AG09319 (cell line): Measurements from ENCODE around the gene PCED1B.
"Not testable (repeated sequence)": the region's sequence is repeated elsewhere in the genome, so short reads cannot be mapped to it uniquely, and the experiment has no call there.

Experiments
- DNase-seq: peaks from one replicate; pipeline ENCODE4 v3.0.0-alpha.2; 2010; ENCODE audit warnings: low read depth; ENCODE audit errors: extremely low read depth
- CTCF ChIP-seq: IDR thresholded peaks from 2 replicates; pipeline ENCODE4 v1.5.1; 2011; ENCODE audit warnings: low read depth, mild to moderate bottlenecking, inconsistent platforms, low read length, moderate library complexity

The PCED1B gene

DNA sequence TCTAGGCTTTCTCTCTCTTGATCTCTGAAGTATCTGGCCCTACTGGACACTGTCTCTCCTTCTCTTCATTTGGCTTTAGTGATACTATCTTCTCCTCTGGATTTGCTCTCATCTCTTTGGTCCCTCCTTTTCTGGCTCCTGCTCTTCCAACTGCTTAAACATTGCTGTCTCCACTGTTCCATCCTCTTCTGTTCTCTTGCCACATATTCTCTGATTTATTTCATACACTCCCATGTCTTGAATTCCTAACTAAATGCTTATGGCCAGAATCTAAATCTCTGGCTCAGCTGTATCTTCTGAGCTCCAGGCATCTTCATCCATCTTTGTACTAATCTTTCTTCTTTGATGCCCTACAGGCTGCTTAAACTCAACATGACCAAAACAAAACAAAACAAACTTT, 25.5 kb upstream of the PCED1B start:
- DNase-seq = no peak
- no peak for TF ChIP-seq CTCF

GRCh38 chr12:47054659-47055058, 24.8 kb upstream of the PCED1B start:
- TF ChIP-seq CTCF = no peak
- DNase-seq = no peak

DNA sequence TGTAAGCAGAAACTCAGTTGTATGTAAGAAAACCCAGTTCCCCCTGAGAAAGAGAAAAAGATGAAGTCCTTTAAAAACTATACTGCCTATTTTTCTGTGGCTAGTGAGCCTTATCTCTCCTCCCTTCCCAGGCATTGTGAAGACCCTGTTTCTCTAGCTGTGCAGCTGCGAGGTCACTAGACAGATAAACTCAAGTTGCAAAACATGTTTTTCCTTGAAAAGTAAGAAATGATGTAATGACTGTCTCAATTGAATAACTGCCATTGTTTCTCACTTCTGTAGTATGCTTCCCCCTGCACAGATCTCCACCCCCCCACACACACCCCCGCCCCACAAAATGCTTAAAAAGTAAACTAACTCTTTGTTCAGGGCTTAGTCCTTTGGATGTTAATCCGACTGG, 23.6 kb upstream of the PCED1B start:
- not testable (repeated sequence) for DNase-seq

GRCh38 chr12:47056944-47057343, 22.5 kb upstream of the PCED1B start:
- not testable (repeated sequence) for DNase-seq

- not testable (repeated sequence) for DNase-seq
Observed at GRCh38 chr12:47058640-47059039, 20.8 kb upstream of the PCED1B start.

- DNase-seq = no peak
- no peak for TF ChIP-seq CTCF
Observed at GRCh38 chr12:47065546-47065945, 13.9 kb upstream of the PCED1B start.

DNA sequence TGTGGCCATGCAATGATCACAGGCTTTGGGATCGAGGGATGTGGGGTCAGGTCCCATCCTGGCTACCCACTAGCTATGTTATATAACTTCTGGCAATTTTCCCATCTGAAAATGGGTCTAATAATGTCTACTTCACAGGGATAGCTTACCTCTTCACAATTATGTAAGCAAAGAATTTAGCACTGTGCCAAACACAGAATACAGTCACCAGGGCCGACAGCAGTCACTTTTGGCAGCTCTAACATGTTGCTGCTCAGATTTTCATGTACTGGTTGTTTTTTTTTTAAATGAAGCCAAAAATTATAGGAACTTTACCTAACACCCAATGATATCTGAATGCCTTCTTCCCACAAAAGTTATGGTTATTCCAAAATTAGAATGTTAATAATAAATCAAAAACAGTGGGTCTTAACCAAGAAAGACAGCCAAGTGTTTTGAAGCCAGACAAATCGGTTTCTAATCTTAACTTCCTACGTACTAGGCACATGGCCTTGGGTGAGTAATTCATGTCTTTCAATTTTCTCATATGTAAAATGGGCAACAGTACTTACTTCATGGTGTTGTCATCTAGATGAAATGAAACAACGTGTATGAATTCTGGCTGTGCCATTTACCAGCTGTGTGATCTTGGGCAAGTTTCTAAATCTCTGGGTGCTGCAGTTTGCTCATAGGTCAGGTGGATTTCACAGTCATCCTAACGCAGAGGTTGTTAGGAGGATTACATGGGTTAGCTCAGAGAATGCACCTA, 13.0 kb upstream of the PCED1B start:
- no peak for TF ChIP-seq CTCF
- no peak for DNase-seq

DNA sequence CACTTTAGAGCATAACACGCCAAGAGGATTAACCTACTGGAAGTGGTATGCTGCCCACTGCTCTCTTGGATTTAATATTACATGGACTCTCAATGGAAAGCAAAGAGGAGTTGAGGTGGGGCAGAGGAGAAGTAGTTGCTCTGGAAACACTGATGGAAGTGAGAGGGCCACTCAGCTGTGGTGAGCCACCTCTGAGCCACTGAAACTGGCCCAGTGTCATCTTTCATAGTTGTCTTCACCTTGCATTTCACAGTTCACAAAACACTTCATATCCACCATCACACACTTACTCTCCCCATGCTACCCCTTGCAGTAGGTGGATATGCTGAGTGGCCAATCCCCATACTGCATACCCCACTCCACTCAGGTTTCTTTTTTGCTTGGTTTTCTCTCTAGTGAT, 12.2 kb upstream of the PCED1B start:
- TF ChIP-seq CTCF = no peak
- DNase-seq = no peak

- no peak for DNase-seq
- TF ChIP-seq CTCF = no peak
Observed at GRCh38 chr12:47067771-47068431, 11.5 kb upstream of the PCED1B start.
